Stimulated activated CD4-positive, alpha-beta T cell treated with anti-CD3 and anti-CD28 coated beads, Interleukin-2, amount 100 ng/mL, for 48 hours (primary cell): ENCODE data around the gene MAPRE3.

Source experiments
- DNase-seq, 2 donors: peaks; one replicate each; pipeline ENCODE4 v3.0.0-alpha.2; 2020

Gene MAPRE3

DNA sequence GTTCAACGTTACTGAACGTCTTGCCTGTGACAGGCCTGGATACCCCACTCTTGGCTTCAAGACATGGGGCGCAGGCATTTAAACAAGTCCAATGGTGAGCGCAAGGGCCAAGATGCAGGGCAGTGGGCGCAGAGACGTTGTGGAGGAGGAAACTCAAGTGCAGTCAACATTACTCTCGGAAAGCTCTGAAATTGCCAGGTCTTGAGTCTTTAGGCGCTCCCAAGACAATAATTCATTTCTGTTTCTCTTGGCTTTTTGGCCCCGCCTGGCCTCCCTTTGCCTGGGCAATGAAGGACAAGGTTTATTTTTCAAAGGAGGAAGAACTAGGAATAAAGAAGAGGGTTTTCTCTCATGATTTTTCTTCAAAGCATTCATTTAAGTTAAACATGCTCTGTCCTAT is 49.0 kb downstream of the MAPRE3 start:
- no peak for DNase-seq

DNA sequence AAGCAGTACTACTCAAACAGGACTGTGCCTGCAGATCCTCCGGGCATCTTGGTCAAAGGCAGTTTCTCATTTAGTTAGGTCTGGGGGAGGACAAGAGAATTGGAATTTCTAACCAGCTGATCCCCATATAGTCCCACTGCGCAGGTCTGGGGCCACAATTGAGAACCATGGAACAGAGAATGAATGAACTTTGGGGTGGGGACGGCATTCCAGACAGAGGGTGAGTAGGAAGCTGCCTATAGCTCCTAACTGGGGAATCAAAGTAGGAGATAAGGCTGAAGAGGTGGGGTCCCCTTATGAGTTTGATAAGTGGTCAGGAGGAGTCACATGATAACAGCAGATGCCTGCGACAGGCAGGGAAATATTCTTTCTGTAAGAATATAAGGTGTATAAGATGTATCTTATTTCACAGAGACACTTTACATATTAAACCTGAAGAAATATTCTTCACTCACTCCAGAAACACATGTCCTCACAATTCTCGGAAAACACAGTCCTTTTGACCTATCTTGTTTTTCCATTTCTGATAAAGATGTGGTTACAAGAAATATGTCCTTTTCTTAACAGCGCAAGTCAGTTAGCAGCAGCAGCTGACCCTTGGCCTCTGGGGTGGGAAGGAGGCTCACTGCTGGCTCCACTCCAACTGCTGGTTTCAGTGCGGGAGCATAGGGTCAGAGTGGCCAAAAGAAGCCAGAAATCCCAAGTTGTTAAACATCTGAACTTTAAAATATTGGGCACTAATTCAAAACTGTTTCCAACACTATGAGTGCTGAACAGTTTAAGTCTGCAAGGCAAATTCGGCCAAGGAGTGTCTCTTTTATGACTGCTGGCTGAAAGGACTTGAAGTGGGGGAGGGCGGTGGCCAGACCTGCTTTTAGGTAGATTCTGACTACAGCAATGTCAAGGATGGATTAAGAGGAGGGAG is 49.8 kb downstream of the MAPRE3 start:
- DNase-seq = no peak

DNA sequence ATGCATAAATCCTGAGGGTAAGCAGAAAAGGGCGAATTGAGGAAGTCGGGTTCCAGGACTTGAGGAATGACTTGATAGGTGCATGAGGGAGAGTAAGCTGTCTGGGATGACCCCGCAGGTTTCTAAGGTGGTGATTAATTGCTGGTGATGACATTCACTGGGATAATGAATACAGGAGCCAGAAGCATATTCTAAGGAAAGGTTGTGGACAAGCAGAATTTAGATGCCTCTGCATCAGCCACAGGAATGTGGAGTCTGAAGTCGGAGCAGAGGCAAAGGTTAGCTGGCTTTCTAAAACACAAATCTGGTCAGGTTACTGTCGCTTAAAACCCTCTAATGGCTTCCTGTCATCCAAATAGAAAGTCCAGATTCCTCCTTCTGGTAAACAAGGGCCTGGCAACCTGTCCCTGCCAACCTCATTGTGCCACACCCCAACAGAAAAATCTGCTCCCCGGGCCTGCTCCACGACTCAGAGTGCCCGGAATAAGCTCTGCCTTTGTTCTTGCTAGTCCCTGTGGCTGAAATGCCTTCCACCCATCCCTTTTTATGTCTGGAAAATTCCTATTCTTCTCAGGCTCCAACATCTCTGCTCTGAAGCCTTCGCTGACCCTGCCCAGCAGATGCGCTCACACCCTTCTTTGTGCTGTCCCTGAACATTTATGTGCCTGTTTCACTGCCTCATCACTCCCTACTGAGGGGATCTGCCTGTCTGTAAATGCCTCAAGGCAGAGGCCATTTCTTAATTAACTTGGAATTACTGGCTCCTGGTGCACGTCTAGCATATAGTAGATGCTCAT is 51.0 kb downstream of the MAPRE3 start:
- no peak for DNase-seq

DNA sequence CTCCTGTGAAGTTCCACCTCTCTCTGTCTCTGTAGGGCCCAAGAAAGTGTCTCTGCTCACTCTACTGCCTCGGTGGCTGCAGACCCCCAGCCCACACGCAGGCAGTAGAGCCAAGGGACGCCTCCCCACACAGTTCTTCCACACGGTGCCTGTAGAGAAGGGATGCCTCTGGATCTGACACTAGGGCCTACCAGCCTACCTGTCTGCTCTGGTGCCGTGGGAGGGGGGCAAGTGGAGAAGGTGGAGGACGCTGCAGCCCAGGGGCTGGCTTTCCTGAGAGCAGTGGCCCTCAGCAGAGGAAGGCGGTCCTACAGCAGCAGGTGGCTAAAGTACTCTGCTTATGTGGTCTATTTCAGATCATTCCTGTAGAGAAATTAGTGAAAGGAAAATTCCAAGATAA is 53.3 kb downstream of the MAPRE3 start:
- DNase-seq = no peak

DNA sequence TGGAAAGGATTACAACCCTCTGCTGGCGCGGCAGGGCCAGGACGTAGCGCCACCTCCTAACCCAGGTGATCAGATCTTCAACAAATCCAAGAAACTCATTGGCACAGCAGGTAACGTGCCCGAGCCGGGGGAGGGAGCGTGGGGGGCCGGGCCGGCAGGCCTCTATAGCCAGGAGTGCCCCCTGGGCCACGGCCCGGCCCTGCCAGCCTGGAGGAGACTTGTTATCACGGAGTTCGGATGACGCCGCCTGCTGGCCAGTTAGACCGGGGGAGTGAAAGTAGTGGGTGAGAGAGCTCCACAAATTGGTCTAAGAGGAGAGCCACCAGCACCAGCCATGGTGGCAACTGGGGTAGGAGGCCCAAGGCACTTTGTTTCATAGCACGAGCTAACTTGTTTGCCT is 53.8 kb downstream of the MAPRE3 start:
- DNase-seq = no peak

DNA sequence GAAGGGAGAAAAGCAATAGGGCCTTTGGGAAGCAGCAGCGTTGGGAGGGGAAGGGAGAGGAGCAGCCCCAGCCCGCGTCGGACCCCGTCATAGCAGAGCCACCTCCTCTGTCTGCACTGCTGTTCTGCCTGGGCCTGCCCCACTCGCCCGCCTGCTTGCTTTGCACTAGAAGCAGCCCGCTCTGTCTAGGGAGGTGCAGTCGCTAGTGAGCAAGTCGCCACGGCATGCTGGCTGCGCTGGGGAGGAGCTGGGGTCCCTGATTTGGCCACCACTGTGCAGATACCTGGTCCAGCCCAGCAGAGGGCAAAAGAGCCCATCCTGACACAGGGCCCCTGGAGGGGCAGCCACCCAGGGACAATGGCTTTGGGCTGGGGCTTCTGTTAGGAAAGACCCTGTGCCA is 54.4 kb downstream of the MAPRE3 start:
- no peak for DNase-seq

DNA sequence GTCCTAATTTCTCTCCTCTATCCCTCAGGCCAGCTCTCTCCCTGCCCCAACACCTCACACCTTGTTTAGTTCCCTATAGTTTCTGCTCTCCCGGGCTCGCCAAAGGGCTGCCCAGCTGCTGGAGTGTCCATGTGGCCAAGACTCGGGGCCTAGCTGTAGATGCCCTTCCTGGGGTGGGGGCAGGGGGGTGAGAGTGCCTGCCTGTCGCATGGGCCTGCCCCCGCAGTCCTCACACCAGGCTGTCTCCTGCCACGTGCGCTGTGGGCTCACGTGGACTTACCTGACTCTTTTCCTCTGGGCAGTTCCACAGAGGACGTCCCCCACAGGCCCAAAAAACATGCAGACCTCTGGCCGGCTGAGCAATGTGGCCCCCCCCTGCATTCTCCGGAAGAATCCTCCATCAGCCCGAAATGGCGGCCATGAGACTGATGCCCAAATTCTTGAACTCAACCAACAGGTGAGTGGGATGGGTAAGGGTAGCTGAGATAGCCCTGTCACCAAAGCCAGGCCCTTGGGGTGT is 54.9 kb downstream of the MAPRE3 start:
- DNase-seq = no peak

DNA sequence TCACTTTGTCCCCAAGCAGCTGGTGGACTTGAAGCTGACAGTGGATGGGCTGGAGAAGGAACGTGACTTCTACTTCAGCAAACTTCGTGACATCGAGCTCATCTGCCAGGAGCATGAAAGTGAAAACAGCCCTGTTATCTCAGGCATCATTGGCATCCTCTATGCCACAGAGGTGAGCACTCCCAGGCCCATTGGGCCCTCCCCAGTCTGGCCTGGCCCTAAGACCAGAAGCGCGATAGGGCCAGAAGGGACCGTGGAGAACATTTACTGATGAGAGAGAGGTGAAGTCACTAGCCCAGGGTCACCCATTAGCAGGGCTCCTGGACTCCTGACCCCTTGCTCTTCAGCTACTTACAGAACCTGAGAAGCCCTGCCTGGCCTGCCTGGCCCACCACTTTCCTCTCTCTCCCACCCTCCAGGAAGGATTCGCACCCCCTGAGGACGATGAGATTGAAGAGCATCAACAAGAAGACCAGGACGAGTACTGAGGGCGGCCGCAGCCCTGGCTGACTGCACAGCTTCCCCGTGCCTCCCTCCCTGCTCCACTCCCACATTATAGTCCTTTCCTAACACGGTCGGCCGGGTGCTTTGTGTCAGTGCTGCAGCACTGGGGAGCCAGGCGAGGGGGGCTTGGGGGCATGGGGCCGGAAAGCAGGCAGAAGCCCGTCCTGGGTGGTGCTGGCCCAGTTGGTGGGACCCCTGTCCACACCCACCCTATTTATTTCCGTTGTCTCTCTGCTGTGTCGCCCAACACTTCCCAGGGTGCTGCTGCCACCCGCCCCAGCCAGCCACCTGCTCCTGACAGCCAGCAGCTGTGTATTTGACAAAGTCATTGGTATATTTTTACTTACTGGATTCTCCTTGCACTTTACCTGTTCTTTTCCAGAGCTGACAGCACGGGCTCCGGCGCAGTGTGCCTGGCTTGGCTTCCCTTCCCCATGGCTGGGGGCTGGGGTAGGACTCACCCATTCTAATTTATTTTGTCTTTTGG is 55.7 kb downstream of the MAPRE3 start:
- no peak for DNase-seq

DNA sequence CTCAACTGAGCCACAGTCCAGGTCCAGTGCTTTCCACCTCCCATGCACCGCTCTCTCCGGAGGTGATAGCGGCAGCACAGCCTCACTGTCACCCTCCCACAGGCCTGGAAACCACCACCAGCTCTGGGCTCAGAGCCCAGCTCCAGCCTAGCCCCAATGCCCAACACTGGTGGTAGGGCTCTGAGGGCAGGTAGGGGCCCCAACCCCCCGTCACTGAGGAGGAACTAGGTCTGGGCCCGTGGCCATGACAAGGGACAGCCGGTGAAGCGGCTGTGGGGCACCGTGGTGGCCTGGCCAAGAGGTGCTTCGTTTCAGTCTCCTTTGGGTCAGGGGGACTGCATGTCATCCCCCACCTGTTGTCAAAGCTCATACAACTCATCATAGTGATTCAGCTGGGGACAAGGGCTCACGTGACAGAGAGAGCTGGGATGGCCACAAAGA is 56.8 kb downstream of the MAPRE3 start:
- DNase-seq = no peak

DNA sequence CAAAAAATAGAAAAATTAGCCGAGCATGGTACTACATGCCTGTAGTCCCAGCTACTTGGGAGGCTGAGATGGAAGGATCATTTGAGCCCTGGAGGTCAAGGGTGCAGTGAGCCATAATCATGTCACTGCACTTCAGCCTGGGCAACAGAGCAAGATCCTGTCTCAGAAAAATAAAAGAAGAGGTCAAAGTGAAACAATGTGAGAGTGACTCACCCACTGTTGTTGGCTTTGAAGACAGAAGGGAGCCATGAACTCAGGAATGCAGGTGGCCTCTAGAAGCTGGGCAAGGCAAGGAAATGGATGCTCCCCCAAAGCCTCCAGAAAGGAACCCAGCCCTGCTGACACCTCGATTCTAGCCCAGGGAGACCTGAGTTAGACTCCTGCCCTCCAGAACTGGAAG is 58.6 kb downstream of the MAPRE3 start:
- no peak for DNase-seq

DNA sequence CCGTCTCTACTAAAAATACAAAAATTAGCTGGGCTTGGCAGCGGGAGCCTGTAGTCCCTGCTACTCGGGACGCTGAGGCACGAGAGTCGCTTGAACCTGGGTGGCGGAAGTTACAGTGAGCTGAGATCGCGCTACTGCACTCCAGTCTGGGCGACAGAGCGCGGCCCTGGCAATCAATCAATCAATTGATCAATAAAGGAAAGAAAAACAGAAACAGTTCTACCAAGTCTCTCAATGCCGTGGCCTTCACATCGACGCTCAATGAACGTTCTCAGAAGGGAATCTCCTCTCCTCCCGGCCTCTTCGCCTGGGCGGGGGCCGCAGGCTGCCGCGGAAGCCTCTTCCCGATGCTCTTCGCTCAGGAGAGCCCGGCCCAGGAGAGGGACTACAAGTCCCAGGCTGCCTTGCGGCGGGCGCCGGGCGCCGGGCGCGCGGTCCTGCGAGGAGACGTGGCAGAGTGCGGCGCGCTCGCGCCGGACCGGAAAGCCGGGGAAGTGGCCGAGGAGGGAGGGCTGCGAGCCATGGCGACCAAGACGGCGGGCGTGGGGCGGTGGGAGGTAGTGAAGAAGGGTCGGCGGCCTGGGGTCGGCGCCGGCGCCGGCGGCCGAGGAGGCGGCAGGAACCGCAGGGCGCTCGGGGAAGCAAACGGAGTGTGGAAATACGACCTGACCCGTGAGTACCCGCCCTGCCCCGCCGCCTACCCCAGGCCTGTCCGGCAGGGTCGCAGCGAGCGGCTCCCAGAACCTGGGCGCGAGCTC is 62.2 kb downstream of the MAPRE3 start, which contains the start of gene TMEM214:
Gene TMEM214 (plus strand): TSS at position 471 of the 758 bp plus-strand sequence. CDS start 51 bp downstream, at position 522.
- peak; percentile 76 to 78 for DNase-seq

DNA sequence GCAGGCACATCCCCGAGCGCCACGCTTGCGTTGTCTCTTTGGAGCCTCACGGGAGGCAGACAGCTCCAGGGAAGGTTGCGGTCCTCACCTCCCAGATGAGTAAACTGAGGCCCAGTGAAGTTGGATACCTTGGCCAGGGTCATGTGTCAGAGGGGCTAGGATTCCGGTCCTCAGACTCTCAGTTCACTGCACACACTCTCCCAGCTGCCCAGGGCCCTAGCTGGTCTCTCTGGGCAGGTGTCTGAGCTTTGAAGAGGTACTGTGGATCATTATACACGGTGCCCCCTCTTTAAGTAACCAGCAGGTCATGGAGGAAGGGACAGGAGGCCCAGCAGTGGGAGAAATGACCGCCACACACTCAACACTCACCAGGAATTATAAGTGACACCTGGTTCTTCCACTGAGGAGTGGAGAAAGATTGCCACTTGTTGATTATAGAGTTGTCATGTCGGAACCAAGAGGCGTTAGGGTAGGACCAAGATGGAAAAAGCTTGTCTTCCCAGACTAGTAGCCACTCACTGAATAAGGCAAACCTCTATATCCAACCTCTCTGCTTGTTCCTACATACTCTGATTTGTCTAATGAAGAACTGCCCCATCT is 62.9 kb downstream of the MAPRE3 start:
- DNase-seq = no peak

DNA sequence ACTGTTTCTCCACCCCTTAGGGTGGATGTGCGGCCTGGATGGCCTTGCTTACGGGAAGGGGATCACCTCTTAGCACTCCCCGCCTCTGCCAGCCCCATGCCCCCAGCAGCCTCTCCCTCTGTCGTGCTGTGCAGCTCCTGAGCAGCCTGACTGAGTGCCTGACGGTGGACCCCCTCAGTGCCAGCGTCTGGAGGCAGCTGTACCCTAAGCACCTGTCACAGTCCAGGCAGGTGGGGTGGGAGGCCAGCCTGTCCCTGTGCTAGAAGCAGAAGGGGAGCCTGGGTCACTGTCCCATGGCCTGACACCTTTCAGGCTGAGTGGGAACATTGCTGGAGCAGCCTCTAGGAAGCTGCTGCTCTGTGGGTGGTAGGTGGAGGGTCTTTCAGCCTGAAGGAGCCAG is 67.6 kb downstream of the MAPRE3 start:
- no peak for DNase-seq

DNA sequence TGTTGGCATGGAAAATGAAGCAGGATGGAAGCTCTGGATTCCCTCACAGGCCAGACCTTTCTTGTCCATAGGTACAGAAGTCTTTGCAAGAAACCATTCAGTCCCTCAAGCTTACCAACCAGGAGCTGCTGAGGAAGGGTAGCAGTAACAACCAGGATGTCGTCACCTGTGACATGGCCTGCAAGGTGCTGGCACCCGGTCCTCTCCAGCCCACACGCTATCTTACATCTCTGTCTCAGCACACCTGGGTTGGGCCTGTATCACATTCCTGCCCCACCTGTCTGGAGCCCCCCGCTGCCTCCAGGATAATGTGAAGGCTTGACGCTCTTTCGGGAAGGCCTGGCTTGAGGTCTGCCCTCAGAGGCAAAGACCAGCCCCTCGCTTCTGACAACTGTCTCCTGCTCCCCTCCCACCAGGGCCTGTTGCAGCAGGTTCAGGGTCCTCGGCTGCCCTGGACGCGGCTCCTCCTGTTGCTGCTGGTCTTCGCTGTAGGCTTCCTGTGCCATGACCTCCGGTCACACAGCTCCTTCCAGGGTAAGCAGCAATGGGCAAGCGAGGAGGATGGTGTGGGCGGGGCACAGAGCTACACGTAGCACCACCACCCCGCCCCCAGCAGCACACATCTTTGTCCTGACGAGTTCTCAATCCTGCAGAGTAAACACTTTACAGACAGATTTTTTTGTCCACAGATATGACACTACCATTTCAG is 68.3 kb downstream of the MAPRE3 start:
- DNase-seq = no peak

DNA sequence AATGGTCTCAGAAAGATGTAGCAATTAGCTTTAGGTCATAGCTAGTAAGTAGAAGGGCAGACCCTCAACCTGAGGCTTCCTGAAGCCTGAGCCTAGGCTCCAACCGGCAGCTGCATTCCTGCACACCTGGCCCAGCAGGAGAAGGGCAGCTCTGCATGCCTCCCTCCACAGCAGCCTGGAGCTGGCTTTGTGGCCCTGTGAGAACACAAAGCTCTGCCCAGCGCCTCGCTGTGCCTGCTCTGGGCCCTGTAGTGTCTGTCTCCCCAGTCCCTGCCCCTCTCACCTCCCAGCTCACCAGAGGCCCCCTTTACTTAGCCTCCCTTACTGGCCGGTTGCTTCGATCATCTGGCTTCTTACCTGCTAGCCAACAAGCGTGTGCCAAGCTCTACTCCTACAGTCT is 69.0 kb downstream of the MAPRE3 start:
- DNase-seq = no peak

DNA sequence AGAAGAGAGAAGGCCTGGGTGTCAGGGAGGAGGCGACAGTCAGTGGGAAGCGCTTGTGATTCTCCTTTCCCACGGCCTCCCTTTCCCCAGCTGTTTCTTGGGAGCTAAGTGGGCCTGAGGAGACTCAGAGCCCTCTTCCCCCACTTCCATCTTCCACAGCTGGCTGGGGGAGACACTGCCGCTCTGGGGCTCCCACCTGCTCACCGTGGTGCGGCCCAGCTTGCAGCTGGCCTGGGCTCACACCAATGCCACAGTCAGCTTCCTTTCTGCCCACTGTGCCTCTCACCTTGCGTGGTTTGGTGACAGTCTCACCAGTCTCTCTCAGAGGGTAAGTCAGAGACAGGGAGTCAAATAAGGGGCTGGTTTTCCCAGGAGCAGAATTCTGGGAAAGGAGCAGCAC is 69.4 kb downstream of the MAPRE3 start:
- DNase-seq = no peak

DNA sequence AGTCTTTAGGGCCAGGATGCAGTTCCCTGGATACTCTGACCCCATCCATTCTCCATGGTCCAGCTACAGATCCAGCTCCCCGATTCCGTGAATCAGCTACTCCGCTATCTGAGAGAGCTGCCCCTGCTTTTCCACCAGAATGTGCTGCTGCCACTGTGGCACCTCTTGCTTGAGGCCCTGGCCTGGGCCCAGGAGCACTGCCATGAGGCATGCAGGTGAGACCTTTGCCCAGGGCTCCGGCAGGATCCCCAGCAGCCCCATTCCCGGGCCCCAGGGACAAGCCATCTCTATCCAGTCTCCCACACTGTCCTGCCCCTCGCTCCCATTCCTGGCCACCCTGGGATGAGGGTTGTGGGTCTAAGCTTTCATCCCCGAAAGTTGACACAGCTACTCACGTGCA is 69.8 kb downstream of the MAPRE3 start:
- DNase-seq = no peak

DNA sequence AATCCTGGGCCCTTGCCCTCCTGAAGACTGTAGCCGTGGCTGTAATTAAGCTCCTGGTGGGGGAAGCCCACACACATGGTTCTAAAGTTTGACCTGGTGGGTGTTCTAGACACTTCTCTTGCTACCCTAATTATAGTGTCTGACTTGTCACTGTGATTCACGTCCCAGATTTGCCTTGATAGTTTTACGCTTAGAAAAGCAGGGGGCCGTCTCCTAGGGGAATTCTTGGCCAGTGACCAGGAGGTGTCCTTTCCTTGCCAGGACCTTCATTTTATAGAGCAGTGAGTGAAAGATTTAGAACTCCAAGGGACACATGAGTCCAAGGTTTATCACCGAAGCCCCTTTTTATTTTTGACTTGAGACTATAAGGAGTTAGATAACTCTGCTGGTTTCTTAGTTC is 71.3 kb downstream of the MAPRE3 start:
- no peak for DNase-seq

DNA sequence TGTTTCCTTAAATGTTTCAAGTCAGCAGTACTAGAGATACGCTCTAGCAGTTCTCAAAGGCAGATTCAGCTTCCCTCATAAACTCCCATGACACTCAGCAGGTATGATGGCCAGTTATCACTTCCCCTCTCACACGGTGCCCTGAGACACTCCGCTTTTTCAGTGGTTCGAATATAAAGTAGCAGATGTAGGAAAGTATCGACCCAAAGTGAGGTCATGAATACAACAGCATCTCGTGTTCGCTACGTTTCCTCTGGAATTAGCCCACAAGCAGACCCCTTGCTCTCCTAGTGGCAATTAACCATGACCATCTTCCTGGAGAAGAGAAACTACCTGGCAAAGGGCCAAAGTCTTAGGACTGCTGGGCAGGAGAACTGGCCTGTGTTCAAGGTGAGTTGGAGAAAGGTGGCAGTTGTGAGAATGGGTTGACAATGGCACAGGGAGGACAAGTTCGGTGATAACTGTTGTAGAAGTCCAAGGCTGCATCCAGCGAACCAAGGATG is 71.8 kb downstream of the MAPRE3 start:
- DNase-seq = no peak

DNA sequence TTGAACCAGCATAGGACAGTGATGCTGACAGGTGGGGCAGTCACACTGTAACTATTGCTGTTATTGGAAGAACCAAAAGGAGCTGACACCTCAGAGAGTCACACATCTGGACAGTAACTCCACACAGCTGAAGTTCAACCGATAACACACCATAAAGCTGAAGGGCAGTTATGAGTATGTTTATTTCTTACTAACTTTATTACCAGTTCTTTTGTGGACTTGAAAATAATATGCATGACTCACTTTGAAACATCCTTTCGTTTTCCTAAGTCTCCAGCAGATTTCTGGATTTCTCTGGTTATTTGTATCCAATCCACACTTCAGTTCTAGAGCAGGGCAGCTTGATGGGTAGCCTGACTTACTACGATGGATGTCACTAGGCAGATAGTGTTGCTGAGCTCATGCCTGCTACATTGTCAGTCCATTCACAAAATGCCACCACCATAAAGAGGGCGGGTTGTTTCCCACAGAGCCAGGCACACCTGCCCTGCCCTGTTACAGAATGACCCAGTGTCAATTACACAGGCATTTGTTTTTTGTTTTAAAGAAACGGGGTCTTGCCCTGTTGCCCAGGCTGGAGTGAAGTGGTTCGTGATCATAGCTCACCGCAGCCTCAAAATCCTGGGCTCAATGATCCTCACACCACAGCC is 72.7 kb downstream of the MAPRE3 start:
- no peak for DNase-seq
